ENCODE data around the gene TPCN2.

- no peak for TF ChIP-seq CTCF (IDR thresholded peaks at IDR 0.05; ENCODE audit: borderline replicate concordance, extremely low read depth, low read length, poor library complexity, severe bottlenecking)
- TF ChIP-seq EZH2 (IDR thresholded peaks at IDR 0.05; ENCODE audit: borderline replicate concordance, low read depth, low read length, severe bottlenecking): no peak
Measured at GRCh38 chr11:69096473-69096872, 47.7 kb downstream of the TPCN2 start.

Measured in DND-41 (cell line).